GM18502 (cell line): Measurements from ENCODE around the gene UVRAG.
A peak's percentile ranks its signal among the peaks of the same experiment; 100 is the strongest.
"Not testable (repeated sequence)": the region's sequence is repeated elsewhere in the genome, so short reads cannot be mapped to it uniquely, and the experiment has no call there.

Experiments used
- ATAC-seq: cut with Tn5 transposase; IDR thresholded peaks from one replicate; pipeline ENCODE4 v1.9.1; 2021; ENCODE audit warnings: mild to moderate bottlenecking; ENCODE audit not compliant: unreplicated experiment, poor library complexity

Gene UVRAG

GRCh38 chr11:75834728-75835127, 19.7 kb downstream of the UVRAG start:
- no peak for ATAC-seq

- peak; percentile 53 for ATAC-seq
These were observed 21.4 kb downstream of the UVRAG start for GRCh38 chr11:75836417-75836816.

GRCh38 chr11:75839851-75840250, 24.8 kb downstream of the UVRAG start:
- ATAC-seq, result no peak

GRCh38 chr11:75840522-75840921, 25.5 kb downstream of the UVRAG start:
- no peak for ATAC-seq

- no peak for ATAC-seq
These were observed 26.7 kb downstream of the UVRAG start for GRCh38 chr11:75841739-75842138.

- ATAC-seq, result no peak
These were observed 30.3 kb downstream of the UVRAG start for GRCh38 chr11:75845324-75845723.

GRCh38 chr11:75849894-75850293, 34.9 kb downstream of the UVRAG start:
- ATAC-seq, result no peak

GRCh38 chr11:75850787-75851186, 35.8 kb downstream of the UVRAG start:
- no peak for ATAC-seq

- no peak for ATAC-seq
These were observed 36.2 kb downstream of the UVRAG start for GRCh38 chr11:75851203-75851602.

- ATAC-seq, result no peak
These were observed 37.5 kb downstream of the UVRAG start for GRCh38 chr11:75852406-75853017.

GRCh38 chr11:75853563-75853962, 38.6 kb downstream of the UVRAG start:
- not testable (repeated sequence) for ATAC-seq

- ATAC-seq, result no peak
These were observed 39.0 kb downstream of the UVRAG start for GRCh38 chr11:75853971-75854370.

GRCh38 chr11:75855206-75855605, 40.2 kb downstream of the UVRAG start:
- ATAC-seq, result no peak

- ATAC-seq, result no peak
These were observed 41.9 kb downstream of the UVRAG start for GRCh38 chr11:75856912-75857311.

- no peak for ATAC-seq
These were observed 43.0 kb downstream of the UVRAG start for GRCh38 chr11:75858042-75858441.

GRCh38 chr11:75858613-75859012, 43.6 kb downstream of the UVRAG start:
- ATAC-seq, result no peak

GRCh38 chr11:75859614-75860013, 44.6 kb downstream of the UVRAG start:
- ATAC-seq, result no peak

- ATAC-seq, result no peak
These were observed 47.4 kb downstream of the UVRAG start for GRCh38 chr11:75862437-75862836.

- ATAC-seq, result no peak
These were observed 52.9 kb downstream of the UVRAG start for GRCh38 chr11:75867778-75868374.

- no peak for ATAC-seq
These were observed 54.0 kb downstream of the UVRAG start for GRCh38 chr11:75868990-75869389.

- no peak for ATAC-seq
These were observed 54.8 kb downstream of the UVRAG start for GRCh38 chr11:75869661-75870455.
